NOMO-1 (cell line): ENCODE data around the gene PRKG1.
"Not testable (repeated sequence)": the region's sequence is repeated elsewhere in the genome, so short reads cannot be mapped to it uniquely, and the experiment has no call there.

Experiments
- DNase-seq, 2 experiments: peaks; one replicate each; lab custom pipeline; 2025; ENCODE audit not compliant: unreplicated experiment in 2 of 2; lab: John Stamatoyannopoulos, UW

The PRKG1 gene

DNA sequence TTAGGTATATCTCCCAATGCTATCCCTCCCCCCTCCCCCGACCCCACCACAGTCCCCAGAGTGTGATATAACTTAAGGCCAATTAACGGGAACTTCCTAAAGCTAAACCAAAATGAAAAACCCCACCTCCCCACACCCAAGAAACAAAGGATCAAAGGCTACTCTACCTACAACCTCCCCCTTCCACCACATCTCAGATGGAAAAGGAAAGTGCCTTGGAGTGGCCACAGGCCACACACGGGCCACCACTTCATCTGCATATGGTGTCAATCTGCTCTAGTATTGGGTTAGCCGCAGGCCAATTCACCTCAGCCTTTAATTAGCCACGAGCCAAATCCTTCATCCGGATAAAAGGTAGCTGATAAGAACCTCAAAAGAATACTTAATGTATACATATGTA lies 605.6 kb downstream of the PRKG1 start:
- no peak for DNase-seq

GRCh38 chr10:51683031-51683691 lies 608.9 kb downstream of the PRKG1 start:
- no peak for DNase-seq

DNA sequence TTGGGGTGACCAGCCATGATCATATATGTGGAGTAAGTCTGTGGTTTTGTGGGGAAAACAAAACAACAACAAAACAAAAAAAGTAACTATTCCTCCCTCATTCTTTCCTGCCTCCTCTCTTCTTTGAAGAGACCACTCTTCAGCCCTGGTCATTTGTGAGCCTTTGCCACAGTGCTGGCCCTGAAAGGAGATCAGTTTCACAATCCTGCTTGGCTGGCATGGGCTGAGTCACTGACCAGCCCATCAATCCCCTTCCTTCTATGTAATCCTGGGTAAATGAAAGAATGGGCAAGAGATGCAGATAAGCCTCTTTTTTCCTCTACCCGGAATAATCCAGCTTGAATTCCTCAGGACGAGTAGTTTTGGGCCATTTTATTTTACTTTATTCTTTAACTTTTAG lies 611.5 kb downstream of the PRKG1 start:
- DNase-seq = no peak

- DNase-seq = no peak
Observed at GRCh38 chr10:51687296-51687695, 613.0 kb downstream of the PRKG1 start.

DNA sequence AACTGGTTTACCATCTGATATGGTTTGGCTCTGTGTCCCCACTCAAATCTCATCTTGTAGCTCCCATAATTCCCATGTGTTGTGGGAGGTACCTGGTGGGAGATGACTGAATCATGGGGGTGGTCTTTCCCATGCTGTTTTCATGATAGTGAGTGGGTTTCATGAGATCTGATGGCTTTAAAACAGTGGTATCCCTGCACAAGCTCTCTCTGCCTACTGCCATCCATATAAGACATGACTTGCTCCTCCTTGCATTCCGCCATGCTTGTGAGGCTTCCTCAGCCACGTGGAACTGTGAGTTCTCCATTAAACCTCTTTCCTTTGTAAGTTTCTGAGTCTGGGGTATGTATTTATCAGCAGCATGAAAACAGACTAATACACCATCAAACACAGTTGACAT lies 614.5 kb downstream of the PRKG1 start:
- DNase-seq = not testable (repeated sequence)

DNA sequence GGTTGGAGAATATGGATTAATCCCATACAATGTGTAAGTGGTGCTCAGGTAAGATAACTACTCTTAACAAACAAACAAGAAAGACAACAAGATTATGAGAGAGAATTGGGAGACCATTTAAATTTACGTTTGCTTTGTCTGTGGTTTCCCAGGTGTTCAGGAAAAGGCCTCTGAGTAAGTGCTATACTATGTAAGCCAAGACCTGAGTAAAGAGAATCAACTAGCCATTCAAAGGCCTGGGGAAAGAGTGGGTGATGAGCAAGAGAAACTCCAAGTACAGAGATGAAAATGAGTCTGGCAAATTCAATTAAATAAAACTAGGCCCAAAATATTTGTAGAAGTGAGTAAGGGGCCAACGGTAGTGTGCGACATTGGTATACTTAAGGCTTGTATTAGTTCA lies 615.2 kb downstream of the PRKG1 start:
- DNase-seq = no peak

- no peak for DNase-seq
Observed at GRCh38 chr10:51691135-51691534, 616.8 kb downstream of the PRKG1 start.

GRCh38 chr10:51694086-51694768 lies 619.9 kb downstream of the PRKG1 start:
- DNase-seq = no peak

- no peak for DNase-seq
Observed at GRCh38 chr10:51696251-51696650, 622.0 kb downstream of the PRKG1 start.

DNA sequence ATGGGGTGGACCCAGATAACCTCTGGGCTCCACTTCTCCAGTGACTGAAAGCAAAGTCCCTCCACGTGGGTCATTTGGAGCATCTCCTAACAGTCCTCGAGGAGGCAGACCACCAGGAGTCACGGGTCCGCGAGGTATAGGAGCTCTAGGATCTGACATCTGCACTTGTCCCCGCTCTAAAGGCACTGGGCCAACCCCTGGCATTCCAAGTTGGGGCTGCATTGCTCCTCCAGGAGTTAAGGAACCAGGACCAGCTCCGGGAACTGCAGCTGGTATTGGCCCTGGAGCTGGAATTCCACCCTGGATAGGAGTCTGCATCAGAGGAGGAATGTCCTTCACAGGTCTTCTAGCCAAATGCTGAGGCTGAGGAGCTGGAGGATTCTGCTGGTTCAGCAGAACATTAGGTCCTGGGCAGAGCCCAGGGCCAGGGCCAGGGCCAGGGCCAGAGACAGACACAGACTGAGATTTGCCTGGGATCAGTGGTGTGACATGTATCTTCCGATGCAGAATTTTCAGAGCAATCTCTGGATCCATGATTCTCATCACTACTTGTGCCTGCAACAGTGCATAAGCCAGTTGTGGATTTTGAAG lies 624.3 kb downstream of the PRKG1 start:
- DNase-seq = no peak

- DNase-seq = no peak
Observed at GRCh38 chr10:51699145-51699474, 624.8 kb downstream of the PRKG1 start.

DNA sequence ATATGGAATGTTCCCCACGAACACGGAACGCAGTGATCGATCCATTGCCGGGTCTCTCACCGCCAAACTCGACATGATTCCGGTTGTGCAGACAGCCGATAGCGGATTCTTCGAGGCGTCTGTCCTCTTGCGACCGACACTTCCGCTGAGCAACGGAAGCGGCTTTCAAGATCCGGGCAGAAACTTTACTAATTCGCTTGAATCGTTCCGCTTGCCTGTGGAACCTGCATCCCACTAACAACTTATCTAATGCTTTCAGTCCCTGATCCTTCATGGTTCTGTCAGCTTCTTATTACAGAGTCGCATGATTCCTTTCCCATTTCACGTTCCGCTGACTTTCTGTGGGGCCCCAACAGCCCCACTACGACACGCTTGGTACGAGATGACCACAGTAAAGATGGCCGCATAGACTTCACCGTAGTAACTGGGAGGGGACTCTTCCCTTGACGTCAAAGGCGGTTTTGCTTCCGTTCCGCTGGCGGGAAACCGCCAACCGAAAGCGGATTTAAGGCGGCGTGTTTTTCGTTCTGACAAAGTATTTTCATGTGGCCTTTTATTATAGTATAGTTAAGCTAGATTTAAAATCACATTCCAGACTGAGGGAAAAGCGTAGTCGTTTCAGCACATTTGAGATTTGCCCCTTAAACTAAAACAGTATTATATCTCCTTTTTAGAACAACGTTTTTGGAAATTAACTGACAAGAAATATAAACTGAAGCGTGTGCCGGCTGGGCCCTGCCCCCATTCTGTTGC lies 625.4 kb downstream of the PRKG1 start, which contains the start of gene CSTF2T:
TSS of gene CSTF2T (minus strand) at position 121 of the 753 bp plus-strand sequence. CDS start at position 75, 46 bp downstream.
- DNase-seq = peak; percentile 82 to 85

GRCh38 chr10:51700228-51700817 lies 626.0 kb downstream of the PRKG1 start:
- DNase-seq = no peak

- DNase-seq = no peak
Observed at GRCh38 chr10:51705774-51706173, 631.5 kb downstream of the PRKG1 start.

DNA sequence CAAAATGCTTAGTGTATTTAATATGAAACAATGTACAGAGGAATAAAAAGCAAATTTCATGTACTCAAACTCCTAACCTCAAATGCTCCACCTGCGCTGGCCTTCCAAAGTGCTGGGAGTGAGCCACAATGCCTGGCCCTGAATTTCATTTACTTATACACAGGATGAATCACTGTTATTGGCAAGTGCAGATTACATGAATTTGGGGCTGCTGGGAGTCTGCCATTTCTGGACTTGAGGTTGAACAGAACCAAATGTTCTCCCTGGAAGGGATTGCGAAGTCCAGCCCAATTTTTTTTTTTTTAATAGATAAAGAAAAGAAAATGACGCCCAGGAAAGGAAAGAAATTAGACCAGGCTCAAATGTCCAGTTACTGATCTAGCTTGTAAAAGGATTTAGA lies 631.9 kb downstream of the PRKG1 start:
- no peak for DNase-seq

GRCh38 chr10:51707392-51707791 lies 633.1 kb downstream of the PRKG1 start:
- DNase-seq = no peak

- no peak for DNase-seq
Observed at GRCh38 chr10:51707821-51708424, 633.6 kb downstream of the PRKG1 start.

- no peak for DNase-seq
Observed at GRCh38 chr10:51708609-51709008, 634.3 kb downstream of the PRKG1 start.

GRCh38 chr10:51709324-51709972 lies 635.2 kb downstream of the PRKG1 start:
- no peak for DNase-seq

DNA sequence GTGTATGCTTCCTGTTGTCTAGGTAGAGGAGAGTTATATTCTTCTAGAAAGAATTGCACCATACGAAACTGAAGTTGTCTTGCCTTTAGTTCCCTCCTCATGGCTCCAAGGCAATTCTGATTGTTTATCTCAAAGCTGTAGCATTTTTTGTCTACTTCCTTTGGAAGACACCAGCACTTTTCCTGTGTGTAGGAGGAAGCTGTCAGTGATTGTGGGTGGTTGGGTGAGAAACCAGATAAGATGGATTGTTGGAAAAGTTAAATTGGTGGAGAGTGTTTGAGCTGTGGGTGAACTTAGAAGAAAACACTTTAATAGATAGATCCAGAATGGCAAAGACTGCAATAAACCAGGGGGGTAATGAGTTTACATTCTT lies 637.2 kb downstream of the PRKG1 start:
- no peak for DNase-seq
